ENCODE data around the gene LEMD3.

DNA sequence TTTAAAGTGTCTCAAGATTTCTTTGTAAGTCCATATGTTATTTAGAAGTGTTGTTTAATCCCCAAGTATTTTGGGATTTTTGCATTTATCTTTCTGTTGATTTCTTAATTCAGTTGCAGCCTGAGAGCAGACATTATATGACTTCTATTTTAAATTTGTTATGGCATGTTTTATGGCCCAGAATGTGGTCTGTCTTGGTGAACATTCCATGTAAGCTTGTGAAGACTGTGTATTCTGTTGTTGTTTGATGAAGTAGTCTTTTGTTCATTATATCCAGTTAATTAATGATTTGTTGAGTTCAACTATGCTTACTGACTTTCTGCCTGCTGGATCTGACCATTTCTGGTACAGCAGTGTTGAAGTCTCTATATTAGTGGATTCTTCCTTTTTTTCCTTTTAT, 34.0 kb downstream of the LEMD3 start:
- TF ChIP-seq, protein P1, sequence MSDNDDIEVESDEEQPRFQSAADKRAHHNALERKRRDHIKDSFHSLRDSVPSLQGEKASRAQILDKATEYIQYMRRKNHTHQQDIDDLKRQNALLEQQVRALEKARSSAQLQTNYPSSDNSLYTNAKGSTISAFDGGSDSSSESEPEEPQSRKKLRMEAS (IDR thresholded peaks at IDR 0.05; ENCODE audit: low read depth): no peak
- no peak for TF ChIP-seq YY1 (IDR thresholded peaks at IDR 0.05; ENCODE audit: low read depth)
- TF ChIP-seq SMC3 (IDR thresholded peaks at IDR 0.05; ENCODE audit: low read depth, low read length): no peak
- TF ChIP-seq, protein P2, sequence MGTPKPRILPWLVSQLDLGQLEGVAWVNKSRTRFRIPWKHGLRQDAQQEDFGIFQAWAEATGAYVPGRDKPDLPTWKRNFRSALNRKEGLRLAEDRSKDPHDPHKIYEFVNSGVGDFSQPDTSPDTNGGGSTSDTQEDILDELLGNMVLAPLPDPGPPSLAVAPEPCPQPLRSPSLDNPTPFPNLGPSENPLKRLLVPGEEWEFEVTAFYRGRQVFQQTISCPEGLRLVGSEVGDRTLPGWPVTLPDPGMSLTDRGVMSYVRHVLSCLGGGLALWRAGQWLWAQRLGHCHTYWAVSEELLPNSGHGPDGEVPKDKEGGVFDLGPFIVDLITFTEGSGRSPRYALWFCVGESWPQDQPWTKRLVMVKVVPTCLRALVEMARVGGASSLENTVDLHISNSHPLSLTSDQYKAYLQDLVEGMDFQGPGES (IDR thresholded peaks at IDR 0.05; ENCODE audit: low read depth, low read length): no peak
- no peak for TF ChIP-seq RFX5 (IDR thresholded peaks at IDR 0.05; ENCODE audit: low read length)
- TF ChIP-seq, protein P3, sequence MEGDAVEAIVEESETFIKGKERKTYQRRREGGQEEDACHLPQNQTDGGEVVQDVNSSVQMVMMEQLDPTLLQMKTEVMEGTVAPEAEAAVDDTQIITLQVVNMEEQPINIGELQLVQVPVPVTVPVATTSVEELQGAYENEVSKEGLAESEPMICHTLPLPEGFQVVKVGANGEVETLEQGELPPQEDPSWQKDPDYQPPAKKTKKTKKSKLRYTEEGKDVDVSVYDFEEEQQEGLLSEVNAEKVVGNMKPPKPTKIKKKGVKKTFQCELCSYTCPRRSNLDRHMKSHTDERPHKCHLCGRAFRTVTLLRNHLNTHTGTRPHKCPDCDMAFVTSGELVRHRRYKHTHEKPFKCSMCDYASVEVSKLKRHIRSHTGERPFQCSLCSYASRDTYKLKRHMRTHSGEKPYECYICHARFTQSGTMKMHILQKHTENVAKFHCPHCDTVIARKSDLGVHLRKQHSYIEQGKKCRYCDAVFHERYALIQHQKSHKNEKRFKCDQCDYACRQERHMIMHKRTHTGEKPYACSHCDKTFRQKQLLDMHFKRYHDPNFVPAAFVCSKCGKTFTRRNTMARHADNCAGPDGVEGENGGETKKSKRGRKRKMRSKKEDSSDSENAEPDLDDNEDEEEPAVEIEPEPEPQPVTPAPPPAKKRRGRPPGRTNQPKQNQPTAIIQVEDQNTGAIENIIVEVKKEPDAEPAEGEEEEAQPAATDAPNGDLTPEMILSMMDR (IDR thresholded peaks at IDR 0.05): no peak
- TF ChIP-seq, protein P4, sequence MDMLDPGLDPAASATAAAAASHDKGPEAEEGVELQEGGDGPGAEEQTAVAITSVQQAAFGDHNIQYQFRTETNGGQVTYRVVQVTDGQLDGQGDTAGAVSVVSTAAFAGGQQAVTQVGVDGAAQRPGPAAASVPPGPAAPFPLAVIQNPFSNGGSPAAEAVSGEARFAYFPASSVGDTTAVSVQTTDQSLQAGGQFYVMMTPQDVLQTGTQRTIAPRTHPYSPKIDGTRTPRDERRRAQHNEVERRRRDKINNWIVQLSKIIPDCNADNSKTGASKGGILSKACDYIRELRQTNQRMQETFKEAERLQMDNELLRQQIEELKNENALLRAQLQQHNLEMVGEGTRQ (IDR thresholded peaks at IDR 0.05; ENCODE audit: borderline replicate concordance, low read depth, low read length): no peak
- no peak for TF ChIP-seq NFIC (IDR thresholded peaks at IDR 0.05; ENCODE audit: borderline replicate concordance)
- TF ChIP-seq FOXJ3 (CRISPR knock-in tag; IDR thresholded peaks at IDR 0.05): no peak
- no peak for TF ChIP-seq EZH2phosphoT487 (IDR thresholded peaks at IDR 0.05; ENCODE audit: borderline replicate concordance, low read depth)

Data from SK-N-SH (cell line).